Astrocyte (in vitro differentiated cells and primary cell): ENCODE data around the gene ADAM11. TPM values are rescaled to one million over a fixed set of nuclear protein-coding genes. Genes with fewer than 3 reads are reported as not detected.

ENCODE experiments used
- DNase-seq: peaks from one replicate; pipeline ENCODE4 v3.0.0-alpha.2; 2010; ENCODE audit warnings: low read depth
- FAIRE-seq: peaks from 2 replicates; lab custom pipeline; 2011; peaks lifted over from hg19 to GRCh38; lab: Jason Lieb, UNC
- H2AFZ ChIP-seq: 2 replicates; pipeline ENCODE4 v1.6.0; 2012; ENCODE audit warnings: low read depth, low read length, inconsistent platforms
- H3K27ac ChIP-seq: 2 replicates; pipeline ENCODE4 v1.5.1; 2011; ENCODE audit warnings: low read depth, low read length, inconsistent platforms
- H3K27me3 ChIP-seq: 2 replicates; pipeline ENCODE4 v1.6.0; 2011; ENCODE audit warnings: low read length, inconsistent platforms; ENCODE audit not compliant: insufficient read depth
- H3K36me3 ChIP-seq: 2 replicates; pipeline ENCODE4 v1.5.1; 2011; ENCODE audit warnings: low read length, inconsistent platforms; ENCODE audit not compliant: insufficient read depth
- H3K4me1 ChIP-seq: 2 replicates; pipeline ENCODE4 v1.5.1; 2011; ENCODE audit warnings: low read length, inconsistent platforms; ENCODE audit not compliant: insufficient read depth
- H3K4me2 ChIP-seq: 2 replicates; pipeline ENCODE4 v1.6.0; 2012; ENCODE audit warnings: low read length, inconsistent platforms
- H3K4me3 ChIP-seq: 2 replicates; pipeline ENCODE4 v1.5.1; 2011; ENCODE audit warnings: low read depth, mild to moderate bottlenecking, low read length, inconsistent platforms; ENCODE audit not compliant: insufficient read depth
- H3K79me2 ChIP-seq: 2 replicates; pipeline ENCODE4 v1.6.0; 2012; ENCODE audit warnings: mild to moderate bottlenecking, low read length, inconsistent platforms; ENCODE audit not compliant: insufficient read depth
- H3K9ac ChIP-seq: 2 replicates; pipeline ENCODE4 v1.6.0; 2012; ENCODE audit warnings: mild to moderate bottlenecking, low read length, inconsistent platforms
- H3K9me3 ChIP-seq: 2 replicates; pipeline ENCODE4 v1.5.1; 2012; ENCODE audit warnings: low read depth, mild to moderate bottlenecking, low read length, inconsistent platforms; ENCODE audit not compliant: insufficient read depth
- H4K20me1 ChIP-seq: 2 replicates; pipeline ENCODE4 v1.6.0; 2012; ENCODE audit warnings: low read length, inconsistent platforms; ENCODE audit not compliant: insufficient read depth
- H3K27ac Mint-ChIP-seq: one replicate; pipeline ENCODE4 v1.8.0; 2021; ENCODE audit warnings: mild to moderate bottlenecking, mixed read lengths; ENCODE audit not compliant: unreplicated experiment
- H3K27me3 Mint-ChIP-seq: one replicate; pipeline ENCODE4 v1.8.0; 2021; ENCODE audit warnings: low read depth, mixed read lengths; ENCODE audit not compliant: unreplicated experiment
- H3K36me3 Mint-ChIP-seq: one replicate; pipeline ENCODE4 v1.8.0; 2021; ENCODE audit warnings: low read depth, mixed read lengths; ENCODE audit not compliant: unreplicated experiment
- H3K4me1 Mint-ChIP-seq: one replicate; pipeline ENCODE4 v1.8.0; 2021; ENCODE audit warnings: low read depth, mixed read lengths; ENCODE audit not compliant: unreplicated experiment
- H3K4me3 Mint-ChIP-seq: one replicate; pipeline ENCODE4 v1.8.0; 2021; ENCODE audit warnings: mild to moderate bottlenecking, moderate library complexity, mixed read lengths; ENCODE audit not compliant: unreplicated experiment
- H3K9me3 Mint-ChIP-seq: one replicate; pipeline ENCODE4 v1.8.0; 2021; ENCODE audit warnings: mild to moderate bottlenecking, mixed read lengths; ENCODE audit not compliant: unreplicated experiment
- CTCF ChIP-seq: IDR thresholded peaks from 2 replicates; pipeline ENCODE4 v1.5.1; 2011; ENCODE audit warnings: low read depth, mild to moderate bottlenecking, inconsistent platforms, low read length, moderate library complexity; ENCODE audit not compliant: insufficient read depth
- EZH2 ChIP-seq: IDR thresholded peaks from 2 replicates; pipeline ENCODE4 v1.6.1; 2012; ENCODE audit warnings: mild to moderate bottlenecking, low read length, inconsistent platforms; ENCODE audit not compliant: insufficient read depth
- total RNA-seq: library from RNA; stranded (reverse); gene quantifications from 2 replicates; pipeline ENCODE4 v1.2.1, GENCODE V29; 2021

ADAM11 gene
- total RNA-seq, 1 donor from 2014 or later, result 0.43 TPM

- Mint-ChIP-seq H3K4me3 (no peak overlapping the region), H3K27ac (no peak overlapping the region), H3K9me3 (no peaks in the 10 kb centered on the region), H3K4me1 (no peaks in the 10 kb centered on the region), H3K36me3 (no peaks in the 10 kb centered on the region), H3K27me3 (peaks cover 54% of the 10 kb centered on the region)
- Histone ChIP-seq H3K4me3 (no peak overlapping the region), H3K9me3 (no peaks in the 10 kb centered on the region), H3K9ac (no peak overlapping the region), H2AFZ (no peak overlapping the region), H3K36me3 (no peaks in the 10 kb centered on the region), H3K4me2 (no peak overlapping the region), H3K27me3 (peaks cover 11% of the 10 kb centered on the region), H3K27ac (no peak overlapping the region), H3K79me2 (no peaks in the 10 kb centered on the region), H3K4me1 (no peaks in the 10 kb centered on the region), H4K20me1 (no peaks in the 10 kb centered on the region)
- FAIRE-seq (no peak), DNase-seq (no peak)
- TF ChIP-seq CTCF (no peak), EZH2 (peak; percentile 19)
These were observed 1.1 kb downstream of the ADAM11 start for GRCh38 chr17:44759916-44760243.

- H3K4me3 Mint-ChIP-seq, result peak overlapping the region; percentile 66
- no peaks in the 10 kb centered on the region for H3K36me3 Mint-ChIP-seq
- H3K36me3 ChIP-seq, result no peaks in the 10 kb centered on the region
- no peaks in the 10 kb centered on the region for H3K79me2 ChIP-seq
- H3K27me3 Mint-ChIP-seq, result peaks cover 54% of the 10 kb centered on the region
- no peak for FAIRE-seq
- no peak overlapping the region for H2AFZ ChIP-seq
- H3K4me1 Mint-ChIP-seq, result no peaks in the 10 kb centered on the region
- no peak for TF ChIP-seq CTCF
- no peak for TF ChIP-seq EZH2
- H3K9me3 Mint-ChIP-seq, result no peaks in the 10 kb centered on the region
- no peak overlapping the region for H3K27ac Mint-ChIP-seq
- H3K4me1 ChIP-seq, result no peaks in the 10 kb centered on the region
- H3K4me2 ChIP-seq, result no peak overlapping the region
- no peaks in the 10 kb centered on the region for H4K20me1 ChIP-seq
- peaks cover 11% of the 10 kb centered on the region for H3K27me3 ChIP-seq
- DNase-seq, result no peak
- no peaks in the 10 kb centered on the region for H3K9me3 ChIP-seq
- H3K27ac ChIP-seq, result no peak overlapping the region
- H3K9ac ChIP-seq, result no peak overlapping the region
- H3K4me3 ChIP-seq, result no peak overlapping the region
These were observed 1.9 kb downstream of the ADAM11 start for GRCh38 chr17:44760474-44761308.
